WTC11 (cell line): ENCODE results near the gene OTOGL.

Experiments
- CTCF ChIP-seq: fragments of 200-600 bp; IDR thresholded peaks from 2 replicates; pipeline ENCODE4 v1.8.0; 2022; ENCODE audit warnings: antibody characterized with exemption
- FOXP1 ChIP-seq: sonication (generic); formaldehyde crosslinking; IDR thresholded peaks from 2 replicates; pipeline ENCODE4 v1.8.0; 2022; ENCODE audit warnings: missing genetic modification reagents, mild to moderate bottlenecking, moderate library complexity, borderline replicate concordance
- FOXP4 ChIP-seq: sonication (generic); formaldehyde crosslinking; IDR thresholded peaks from 2 replicates; pipeline ENCODE4 v1.8.0; 2022; ENCODE audit warnings: mild to moderate bottlenecking, missing genetic modification reagents
- MAX ChIP-seq: sonication (generic); formaldehyde crosslinking; IDR thresholded peaks from 2 replicates; pipeline ENCODE4 v1.8.0; 2022; ENCODE audit warnings: mild to moderate bottlenecking, missing genetic modification reagents
- MYBL2 ChIP-seq: sonication (generic); formaldehyde crosslinking; IDR thresholded peaks from 2 replicates; pipeline ENCODE4 v1.8.1; 2023; ENCODE audit warnings: mild to moderate bottlenecking, moderate library complexity, missing genetic modification reagents
- PRRX2 ChIP-seq: fragments of 250-450 bp; sonication (Bioruptor Pico); IDR thresholded peaks from 2 replicates; pipeline ENCODE4 v1.8.0; 2021; ENCODE audit warnings: mild to moderate bottlenecking
- SP1 ChIP-seq: sonication (generic); formaldehyde crosslinking; conservative IDR thresholded peaks from 2 replicates; pipeline ENCODE4 v1.8.1; 2022; ENCODE audit warnings: missing genetic modification reagents
- TEAD1 ChIP-seq: sonication (generic); formaldehyde crosslinking; IDR thresholded peaks from 2 replicates; pipeline ENCODE4 v1.8.0; 2022; ENCODE audit warnings: mild to moderate bottlenecking, missing genetic modification reagents
- TEAD4 ChIP-seq: sonication (generic); formaldehyde crosslinking; IDR thresholded peaks from 2 replicates; pipeline ENCODE4 v1.8.0; 2022; ENCODE audit warnings: mild to moderate bottlenecking, missing genetic modification reagents
- TP53 ChIP-seq: sonication (generic); formaldehyde crosslinking; IDR thresholded peaks from 2 replicates; pipeline ENCODE4 v1.8.1; 2023; ENCODE audit warnings: mild to moderate bottlenecking, missing genetic modification reagents

GRCh38 chr12:80299976-80300375 is 200.6 kb downstream of the OTOGL start:
- TF ChIP-seq PRRX2, result no peak
- TF ChIP-seq TEAD1 (CRISPR knock-in tag), result no peak
- TF ChIP-seq CTCF, result no peak
- no peak for TF ChIP-seq MAX (CRISPR knock-in tag)
- TF ChIP-seq TP53 (CRISPR knock-in tag), result no peak
- TF ChIP-seq TEAD4 (CRISPR knock-in tag), result no peak
- no peak for TF ChIP-seq SP1 (CRISPR knock-in tag)
- no peak for TF ChIP-seq MYBL2 (CRISPR knock-in tag)
- no peak for TF ChIP-seq FOXP1 (CRISPR knock-in tag)
- no peak for TF ChIP-seq FOXP4 (CRISPR knock-in tag)
